GM11168 (cell line): ENCODE data around the gene SLC4A4.
"Not testable (repeated sequence)": the region's sequence is repeated elsewhere in the genome, so short reads cannot be mapped to it uniquely, and the experiment has no call there.

ENCODE experiments used
- in situ Hi-C: fragments of 300-500 bp; cut with MboI; formaldehyde crosslinking; loops from one replicate; pipeline ENCODE4 v1.12.0; 2022; ENCODE audit warnings: low sequenced_read_pairs; ENCODE audit not compliant: unreplicated experiment

The SLC4A4 gene

GRCh38 chr4:71406459-71406963 is 67.7 kb downstream of the SLC4A4 start:
- in situ Hi-C loops = no loop called here

DNA sequence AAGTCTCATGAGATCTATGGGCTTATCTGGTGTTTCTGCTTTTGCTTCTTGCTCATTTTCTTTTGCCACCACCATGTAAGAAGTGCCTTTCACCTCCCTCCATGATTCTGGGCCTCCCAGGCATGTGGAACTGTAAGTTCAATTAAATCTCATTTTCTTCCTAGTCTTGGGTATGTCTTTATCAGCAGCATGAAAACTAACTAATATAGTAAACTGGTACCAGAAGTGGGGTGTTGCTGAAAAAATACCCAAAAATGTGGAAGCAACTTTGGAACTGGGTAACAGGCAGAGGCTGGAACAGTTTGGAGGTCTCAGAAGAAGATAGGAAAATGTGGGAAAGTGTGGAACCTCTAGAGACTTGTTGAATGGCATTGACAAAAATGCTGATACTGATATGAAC is 70.1 kb downstream of the SLC4A4 start:
- in situ Hi-C loops = not testable (repeated sequence)

DNA sequence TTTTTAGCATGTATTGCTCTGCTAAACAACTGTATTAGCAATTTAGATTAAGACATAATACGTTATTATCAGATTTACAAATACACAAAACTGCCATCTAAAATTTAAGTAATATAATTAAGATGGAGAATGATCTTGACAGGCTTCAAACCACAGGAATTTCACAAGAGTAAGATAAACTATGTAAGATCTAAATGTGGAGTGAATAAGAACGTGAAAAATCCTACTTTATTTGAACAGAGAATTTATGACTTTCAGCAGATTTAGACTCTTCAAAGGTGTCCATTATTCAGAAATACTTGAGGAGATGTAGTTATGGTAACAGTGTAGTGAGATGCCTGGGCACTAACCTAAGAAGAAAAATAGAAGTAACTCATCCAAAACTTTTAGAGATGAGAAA is 73.2 kb downstream of the SLC4A4 start:
- in situ Hi-C loops = no loop called here

- in situ Hi-C loops = no loop called here
Measured at GRCh38 chr4:71415491-71415890, 76.7 kb downstream of the SLC4A4 start.

- in situ Hi-C loops = no loop called here
Measured at GRCh38 chr4:71417150-71417549, 78.3 kb downstream of the SLC4A4 start.

- in situ Hi-C loops = no loop called here
Measured at GRCh38 chr4:71426381-71427042, 87.7 kb downstream of the SLC4A4 start.

DNA sequence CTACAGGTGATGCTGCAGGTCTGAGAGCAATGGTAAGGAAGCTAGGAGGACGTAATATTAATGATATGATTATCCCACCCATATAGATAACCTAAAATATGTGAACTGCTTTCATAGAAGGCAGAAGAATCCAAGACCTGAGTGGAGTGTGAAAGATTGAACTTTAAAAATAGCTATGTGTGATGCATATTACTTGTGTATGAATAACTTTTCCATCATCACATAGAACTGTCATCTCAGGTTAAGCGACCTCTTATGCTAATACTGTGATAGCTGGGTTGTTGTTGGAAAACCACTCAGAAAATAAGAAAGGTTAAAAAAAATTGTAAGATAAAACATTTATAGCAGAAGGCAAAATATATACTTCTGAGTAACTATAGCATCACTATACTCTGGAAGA is 90.3 kb downstream of the SLC4A4 start:
- in situ Hi-C loops = no loop called here

DNA sequence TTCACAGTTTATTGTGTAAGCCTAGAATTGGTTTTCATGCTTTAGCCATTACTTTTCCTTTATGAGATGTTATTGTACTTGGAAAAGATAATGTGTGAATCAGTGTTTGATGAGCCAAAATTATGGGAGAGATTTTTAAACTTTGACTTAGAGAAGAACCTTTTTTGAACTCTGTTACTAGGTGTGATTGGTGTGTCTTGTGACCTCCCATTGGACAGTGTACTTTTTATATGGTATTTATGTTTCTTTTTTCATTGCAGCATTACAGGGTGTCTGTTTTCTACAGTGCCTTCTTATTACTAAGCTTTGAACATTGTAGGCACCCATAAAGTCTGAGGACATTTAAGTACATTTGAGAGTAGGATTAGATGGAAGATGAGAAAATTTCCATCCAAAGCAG is 91.1 kb downstream of the SLC4A4 start:
- in situ Hi-C loops = no loop called here

GRCh38 chr4:71430609-71431008 is 91.8 kb downstream of the SLC4A4 start:
- in situ Hi-C loops = no loop called here

DNA sequence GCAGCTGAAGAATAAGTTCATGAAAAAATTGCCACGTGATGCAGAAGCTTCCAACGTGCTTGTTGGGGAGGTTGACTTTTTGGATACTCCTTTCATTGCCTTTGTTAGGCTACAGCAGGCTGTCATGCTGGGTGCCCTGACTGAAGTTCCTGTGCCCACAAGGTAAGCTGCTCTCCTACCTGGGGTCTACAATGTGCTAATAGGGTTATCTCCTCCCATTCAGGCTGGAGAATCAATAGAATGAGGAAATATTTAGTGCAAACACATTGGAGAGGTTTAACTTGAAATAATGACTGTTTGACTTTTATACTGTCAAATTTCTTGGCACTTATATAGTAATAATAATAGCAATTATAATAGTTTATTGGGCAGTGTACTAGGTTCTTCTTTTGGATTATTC is 101.8 kb downstream of the SLC4A4 start:
- in situ Hi-C loops = no loop called here

DNA sequence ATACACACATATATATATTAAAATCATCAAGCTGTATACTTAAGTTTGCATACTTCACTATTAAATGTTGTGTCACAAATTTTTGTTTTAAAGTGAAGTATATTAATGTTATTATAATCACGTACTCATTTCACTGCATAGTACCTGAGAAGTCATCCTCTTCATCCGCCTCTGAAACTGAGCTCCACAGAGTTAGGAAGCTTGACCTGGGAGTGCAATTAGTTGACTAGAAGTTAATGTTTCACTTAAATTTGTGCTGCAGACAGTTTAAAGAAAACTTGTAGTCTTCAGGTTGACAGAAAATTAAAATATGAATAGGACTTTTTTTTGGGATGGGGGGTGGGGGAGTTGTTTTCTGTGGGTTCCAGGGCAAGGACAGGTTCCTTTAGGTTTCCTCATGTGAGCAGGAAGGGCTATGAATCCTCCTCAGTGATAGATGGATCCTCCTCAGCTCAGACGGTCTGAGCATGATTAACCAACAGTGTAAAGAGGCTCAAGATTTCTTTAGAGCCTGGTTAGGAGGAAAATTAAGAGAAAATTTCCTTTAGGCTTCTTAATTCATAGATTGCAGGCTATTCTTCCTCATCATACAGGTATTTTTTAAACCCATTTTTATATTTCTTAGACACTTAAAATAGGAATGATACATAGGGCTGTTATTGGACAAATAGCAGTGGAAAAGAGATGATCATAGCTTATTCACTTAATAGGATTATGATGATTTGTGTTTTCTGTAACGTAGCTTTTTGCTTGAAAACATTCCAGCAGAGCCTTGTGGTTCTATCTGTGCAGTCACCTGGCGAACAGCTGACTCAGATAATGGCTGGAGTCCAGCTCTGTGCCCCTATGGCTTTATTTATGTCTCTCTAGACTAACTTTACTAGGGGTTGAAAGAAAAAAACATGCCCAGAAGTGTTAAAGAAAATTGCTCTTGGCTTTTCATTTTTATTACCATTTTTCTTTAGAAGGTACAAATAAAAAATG is 102.7 kb downstream of the SLC4A4 start:
- in situ Hi-C loops = no loop called here

GRCh38 chr4:71442336-71442735 is 103.5 kb downstream of the SLC4A4 start:
- in situ Hi-C loops = no loop called here

- in situ Hi-C loops = no loop called here
Measured at GRCh38 chr4:71444395-71444794, 105.6 kb downstream of the SLC4A4 start.

DNA sequence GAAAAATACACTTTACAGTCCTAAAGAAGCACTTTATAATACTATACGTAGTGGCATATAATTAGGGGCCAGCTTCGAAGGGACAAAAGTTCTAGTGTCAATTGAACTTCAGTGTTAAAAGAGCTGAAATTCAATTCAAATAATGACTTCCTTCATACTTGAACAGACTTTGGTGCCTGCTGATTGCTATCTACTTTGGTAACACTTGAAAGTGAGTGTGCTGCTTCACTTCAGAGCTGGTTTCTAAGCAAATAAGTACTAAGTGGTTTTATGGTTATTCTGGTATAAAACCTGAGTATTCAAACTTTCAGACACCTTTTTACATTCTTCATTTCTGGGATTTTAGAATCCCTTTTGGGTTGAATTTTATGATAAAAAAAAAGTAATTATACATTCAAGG is 107.0 kb downstream of the SLC4A4 start:
- in situ Hi-C loops = no loop called here

DNA sequence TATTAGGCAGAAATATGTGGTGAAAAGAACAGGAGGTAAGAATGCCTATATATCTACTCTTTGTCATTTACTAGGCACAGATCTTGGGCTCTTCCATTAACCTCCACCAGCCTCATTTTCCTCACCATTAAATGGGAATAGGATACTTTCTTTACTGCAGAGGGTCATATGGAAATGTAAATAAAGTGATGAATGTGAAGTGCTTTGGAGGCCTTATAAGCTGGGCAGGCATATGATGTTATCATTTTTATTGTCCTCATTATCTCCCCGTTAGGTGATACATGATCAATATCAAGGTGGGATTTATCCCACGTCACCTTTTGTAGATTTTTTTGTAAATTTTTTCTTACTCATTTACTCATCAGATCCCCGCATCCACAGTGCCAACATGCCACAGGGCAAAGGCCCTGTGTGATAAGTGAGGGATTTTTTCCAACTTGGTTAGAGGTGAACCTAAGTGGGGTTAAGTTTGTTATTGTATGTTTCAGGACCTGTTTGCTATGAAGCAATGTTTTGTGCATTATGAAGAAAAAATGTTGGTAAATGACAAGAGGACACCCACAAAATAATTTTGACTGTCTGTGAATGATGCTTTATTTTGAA is 107.8 kb downstream of the SLC4A4 start:
- in situ Hi-C loops = no loop called here

- in situ Hi-C loops = no loop called here
Measured at GRCh38 chr4:71449040-71449439, 110.2 kb downstream of the SLC4A4 start.

GRCh38 chr4:71449878-71450277 is 111.1 kb downstream of the SLC4A4 start:
- in situ Hi-C loops = no loop called here

GRCh38 chr4:71453531-71453930 is 114.7 kb downstream of the SLC4A4 start:
- in situ Hi-C loops = no loop called here

DNA sequence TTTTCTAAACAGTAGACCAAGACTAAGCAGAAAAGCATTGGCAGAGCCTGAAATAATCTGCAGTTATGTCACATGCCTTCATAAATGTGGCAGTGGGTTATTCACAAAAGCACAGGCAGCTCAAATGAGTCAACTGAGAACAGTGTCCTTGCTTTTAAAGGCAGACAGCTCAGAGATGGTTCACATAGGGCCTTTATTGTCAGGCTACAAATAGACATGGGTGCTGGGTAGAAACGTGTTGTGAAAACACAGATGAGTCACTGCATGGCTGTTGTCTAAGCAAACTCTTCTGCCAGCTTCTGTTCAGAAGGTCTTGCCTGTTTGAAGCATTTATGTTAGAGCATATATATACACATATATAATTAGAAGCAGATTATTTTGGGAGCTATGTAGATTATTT is 118.0 kb downstream of the SLC4A4 start:
- in situ Hi-C loops = no loop called here

DNA sequence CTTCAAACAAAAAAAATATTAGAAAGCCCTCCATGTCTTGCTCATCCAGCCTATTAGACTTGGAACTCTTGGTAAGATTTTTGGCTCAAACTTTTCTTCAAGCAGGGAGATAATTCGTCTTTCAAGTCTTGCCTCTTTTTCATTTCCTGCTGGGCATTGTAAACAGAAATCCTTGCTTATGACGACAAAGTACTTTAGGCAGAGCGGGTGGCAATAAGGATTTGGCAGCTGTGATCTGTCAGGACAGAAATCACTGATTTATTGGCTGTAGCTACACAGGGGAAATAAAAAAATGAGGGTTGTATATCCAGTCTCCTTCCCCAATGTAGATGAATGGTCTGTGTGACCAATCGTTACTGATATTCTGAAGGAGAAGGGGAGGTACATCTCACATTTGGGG is 121.6 kb downstream of the SLC4A4 start:
- in situ Hi-C loops = no loop called here

DNA sequence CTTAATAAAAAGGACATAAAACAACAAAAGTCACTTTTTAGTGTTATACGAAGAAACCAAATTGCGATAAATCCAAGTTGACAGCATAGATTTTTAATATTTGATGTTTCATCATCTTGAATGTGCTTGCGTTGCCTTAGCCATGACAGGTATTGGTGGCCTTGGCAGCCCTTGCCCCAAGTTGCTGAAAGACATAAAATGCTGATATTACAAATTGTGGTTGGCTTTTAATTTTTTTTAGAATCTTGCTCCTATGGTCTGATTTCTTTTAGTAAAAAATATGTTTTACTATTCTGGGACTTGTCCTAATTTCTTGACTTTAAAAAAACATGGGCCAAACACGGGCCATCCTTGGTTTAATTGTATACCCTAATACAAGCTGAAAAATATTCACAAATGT is 122.6 kb downstream of the SLC4A4 start:
- in situ Hi-C loops = no loop called here
